NCI-H146 (cell line): Measurements from ENCODE around the gene ALDH1L1.
A peak's percentile ranks its signal among the peaks of the same experiment; 100 is the strongest.

Experiments
- DNase-seq: peaks from one replicate; lab custom pipeline; 2025; lab: John Stamatoyannopoulos, UW

ALDH1L1 gene

GRCh38 chr3:126194713-126195305 is 14.4 kb upstream of the ALDH1L1 start:
- DNase-seq, result no peak

- DNase-seq, result no peak
Observed at GRCh38 chr3:126191246-126191645, 10.9 kb upstream of the ALDH1L1 start.

GRCh38 chr3:126187920-126188319 is 7.5 kb upstream of the ALDH1L1 start:
- DNase-seq, result no peak

DNA sequence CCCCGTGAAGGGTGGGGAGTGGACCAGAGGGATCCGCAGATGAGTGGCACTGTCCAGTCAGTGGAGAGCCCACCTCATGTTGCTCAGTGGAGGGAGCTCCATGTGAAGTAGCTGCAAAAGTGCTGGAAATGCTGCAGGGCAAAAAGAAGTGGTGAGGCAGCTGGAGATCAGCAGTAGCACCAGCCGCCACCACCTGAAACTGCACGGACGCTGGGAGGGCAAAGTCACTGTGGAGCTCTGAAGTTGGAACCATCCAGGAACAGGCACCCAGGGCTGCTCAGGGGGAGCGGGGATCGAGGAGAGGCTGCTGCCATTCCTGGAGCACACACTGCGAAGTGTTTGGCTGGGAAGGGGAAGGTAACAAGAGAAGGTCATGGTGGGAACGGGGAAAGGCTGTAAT is 6.4 kb upstream of the ALDH1L1 start:
- DNase-seq, result no peak

DNA sequence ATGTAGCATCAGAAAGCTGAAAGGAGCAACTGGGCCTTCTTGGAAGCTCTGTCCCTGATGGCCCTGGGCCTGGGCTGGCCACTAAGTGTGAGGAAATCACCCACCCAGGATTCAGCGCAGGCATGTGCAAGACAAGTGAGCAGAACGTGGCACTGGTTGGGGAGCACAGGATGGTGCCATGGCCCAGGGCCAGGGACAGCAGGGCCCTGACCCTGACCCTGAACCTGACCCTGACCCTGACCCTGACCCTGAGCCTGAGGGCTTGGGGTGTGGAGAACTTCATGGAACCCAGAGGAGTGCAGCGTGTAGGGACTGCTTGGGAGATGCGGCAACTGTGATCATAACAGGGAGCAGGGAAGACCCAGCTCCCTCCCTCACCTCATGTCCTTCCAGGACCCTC is 5.9 kb upstream of the ALDH1L1 start:
- DNase-seq, result no peak

GRCh38 chr3:126184465-126185000 is 4.1 kb upstream of the ALDH1L1 start:
- no peak for DNase-seq

DNA sequence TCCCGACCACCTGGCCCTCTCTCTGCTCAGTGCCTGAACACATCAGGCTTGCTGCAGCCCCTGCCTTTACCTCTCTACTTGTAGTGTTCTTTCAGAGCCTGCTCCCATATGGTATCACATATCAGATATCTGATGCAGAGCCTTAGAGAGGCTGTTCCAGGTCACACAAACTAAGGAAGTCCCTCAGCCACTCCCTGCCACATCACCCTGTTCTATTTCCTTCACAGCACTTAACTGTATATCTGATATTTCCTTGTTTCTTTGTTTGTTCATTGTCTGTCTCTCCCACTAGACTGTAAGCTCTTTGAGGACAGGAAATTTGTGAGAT is 976 bp upstream of the ALDH1L1 start:
- DNase-seq, result no peak

- no peak for DNase-seq
Observed at GRCh38 chr3:126179825-126180476, 435 bp downstream of the ALDH1L1 start.

GRCh38 chr3:126170073-126170777 is 10.2 kb downstream of the ALDH1L1 start:
- no peak for DNase-seq

DNA sequence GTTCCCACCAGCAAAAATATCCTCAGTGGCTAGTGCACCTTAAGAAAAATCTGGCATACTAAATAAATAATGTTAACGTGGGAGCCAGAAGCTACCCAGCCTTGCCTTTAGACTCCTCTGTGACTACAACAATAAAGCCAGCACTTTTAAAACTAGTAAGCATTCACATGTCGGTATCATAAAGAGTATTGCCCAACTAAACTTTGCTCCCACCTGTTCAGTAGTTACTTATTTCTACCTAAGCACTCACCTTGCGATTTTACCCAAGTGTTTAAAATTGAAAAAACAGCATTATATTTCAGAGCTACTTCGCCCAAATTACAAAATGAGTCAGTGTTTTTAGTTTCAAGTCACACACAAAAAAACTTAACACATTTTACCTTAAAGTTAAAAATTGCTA is 12.8 kb downstream of the ALDH1L1 start:
- no peak for DNase-seq

GRCh38 chr3:126166009-126166408 is 14.4 kb downstream of the ALDH1L1 start:
- no peak for DNase-seq

- DNase-seq, result no peak
Observed at GRCh38 chr3:126161309-126161708, 19.1 kb downstream of the ALDH1L1 start.

- no peak for DNase-seq
Observed at GRCh38 chr3:126160243-126161210, 19.9 kb downstream of the ALDH1L1 start.

DNA sequence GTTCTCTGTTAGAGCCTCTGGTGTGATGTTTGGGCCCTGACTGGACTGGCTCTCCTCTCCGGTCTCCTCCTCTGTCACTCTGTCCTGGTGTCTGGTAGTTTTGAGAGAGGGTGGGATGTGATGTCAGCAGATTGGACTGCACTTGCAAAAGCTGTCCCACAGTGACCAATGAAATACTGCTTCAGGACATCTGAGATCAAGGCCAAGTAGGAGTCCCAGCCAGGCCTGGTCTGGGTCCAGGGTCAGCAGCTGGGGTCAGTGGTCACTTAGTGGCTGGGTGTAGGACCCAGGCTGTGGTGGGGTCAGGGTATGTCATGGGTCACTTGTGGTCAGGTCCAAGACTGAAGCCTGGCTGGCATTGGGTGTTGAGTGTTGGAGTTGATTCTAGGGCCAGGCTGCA is 20.9 kb downstream of the ALDH1L1 start:
- no peak for DNase-seq

DNA sequence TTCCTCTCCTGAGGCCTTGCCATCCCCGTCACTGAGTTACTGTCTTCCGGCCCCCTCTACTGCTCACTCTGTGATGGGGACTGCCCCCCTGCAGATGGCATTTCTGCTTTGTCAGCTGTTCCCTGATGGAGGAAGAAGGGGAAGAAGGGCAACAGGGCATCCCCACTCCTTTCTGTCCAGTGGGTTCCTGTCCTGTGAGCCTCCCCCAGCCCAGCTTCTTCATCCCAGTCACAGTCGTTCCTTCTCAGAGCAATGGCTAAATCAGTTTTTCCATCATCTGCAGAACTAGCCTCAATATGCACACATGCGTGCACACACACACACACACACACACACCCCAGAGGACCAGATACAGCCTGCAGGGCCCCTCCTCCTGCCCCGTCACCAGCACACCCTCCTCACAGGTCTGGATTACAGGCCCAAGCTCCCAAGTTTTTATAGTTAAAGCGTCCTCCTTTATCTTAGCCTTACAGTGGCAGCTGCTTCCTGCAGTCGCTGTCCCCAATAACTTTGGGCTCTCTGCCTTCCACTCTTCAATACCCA is 21.4 kb downstream of the ALDH1L1 start:
- DNase-seq, result no peak

DNA sequence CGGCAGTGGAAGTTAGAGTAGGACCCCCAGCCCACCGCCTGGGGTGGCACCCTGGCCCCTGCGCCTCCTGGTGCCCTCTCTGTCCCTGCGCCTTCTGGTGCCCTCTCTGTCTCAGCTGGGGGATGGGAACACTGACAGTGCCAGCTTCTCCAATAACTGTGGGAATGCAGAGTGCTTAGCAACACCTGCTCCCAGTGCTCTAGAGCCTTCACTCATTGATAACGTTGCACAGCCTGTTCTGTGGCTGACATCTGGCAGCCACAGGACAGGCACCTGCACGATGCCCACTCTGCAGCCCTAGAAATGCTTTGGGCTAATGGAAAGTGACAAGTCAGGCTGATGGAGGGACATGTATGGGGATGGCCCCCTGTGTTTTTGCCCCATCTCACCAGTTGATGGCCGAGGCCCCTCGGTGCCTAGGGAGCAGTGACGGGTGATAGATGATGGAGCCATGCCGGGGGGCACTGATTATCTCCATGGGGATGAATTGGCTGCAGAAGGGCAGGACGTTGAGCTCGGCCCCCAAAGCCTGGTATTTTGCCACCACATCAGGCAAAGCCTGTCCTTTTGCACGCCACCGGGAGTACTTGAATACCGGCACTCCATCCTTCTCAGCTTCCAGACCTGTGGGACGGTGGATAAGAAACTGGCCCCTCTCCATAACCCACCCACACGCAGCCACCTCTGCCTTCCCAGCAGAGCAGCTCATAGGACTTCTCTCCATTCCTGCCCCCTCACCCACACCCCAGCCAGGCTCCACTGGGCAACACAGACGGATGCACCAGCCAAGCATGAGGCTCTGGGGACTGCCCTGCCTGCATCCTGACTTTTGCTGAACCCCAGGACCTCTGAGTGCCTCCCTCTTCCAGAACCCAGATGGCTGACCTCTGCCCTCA is 22.1 kb downstream of the ALDH1L1 start:
- DNase-seq, result no peak

- no peak for DNase-seq
Observed at GRCh38 chr3:126157083-126157768, 23.2 kb downstream of the ALDH1L1 start.

DNA sequence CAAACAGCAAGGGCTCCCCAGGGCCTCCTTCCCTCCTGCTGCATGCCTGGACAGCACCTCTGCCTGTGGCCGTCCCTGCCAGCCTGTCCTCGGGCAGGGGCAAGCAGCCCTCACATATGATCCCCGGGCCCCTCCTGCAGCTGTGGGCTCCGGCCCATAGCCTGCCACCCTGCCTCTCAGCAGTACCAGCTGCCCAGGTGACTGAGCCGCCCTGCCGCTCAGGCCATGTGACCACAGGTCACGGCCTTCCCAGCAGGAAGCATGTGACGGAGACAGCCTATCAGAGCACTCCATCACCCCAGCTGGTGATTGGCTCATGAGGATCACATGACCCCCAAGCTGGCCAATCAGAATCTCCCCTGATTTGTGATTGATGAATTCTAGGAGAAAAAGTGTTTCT is 23.9 kb downstream of the ALDH1L1 start:
- peak; percentile 60 for DNase-seq

GRCh38 chr3:126155819-126156218 is 24.6 kb downstream of the ALDH1L1 start:
- DNase-seq, result no peak

- no peak for DNase-seq
Observed at GRCh38 chr3:126155280-126155640, 25.1 kb downstream of the ALDH1L1 start.
